Ishikawa (cell line): ENCODE data around the gene CORO7.

ENCODE experiments used
- CEBPB ChIP-seq: IDR thresholded peaks from 2 replicates; pipeline ENCODE4 v1.6.1; 2012
- EP300 ChIP-seq: IDR thresholded peaks from 2 replicates; pipeline ENCODE4 v1.6.1; 2012; ENCODE audit warnings: borderline replicate concordance
- REST ChIP-seq: IDR thresholded peaks from 2 replicates; pipeline ENCODE4 v1.6.1; 2012; ENCODE audit warnings: low read depth, mild to moderate bottlenecking

- TF ChIP-seq REST (no peak), EP300 (no peak), CEBPB (no peak)
These were observed 25.8 kb downstream of the CORO7 start for GRCh38 chr16:4390266-4391260.
